Psoas muscle (tissue), 8 donors: Measurements from ENCODE around the gene UBXN4. TPM values are rescaled to one million over a fixed set of nuclear protein-coding genes. Genes with fewer than 3 reads are reported as not detected.

Experiments used
- ATAC-seq, 4 donors: fragments of 200-7000 bp; cut with Tn5 transposase; one replicate each; pipeline ENCODE4 v1.9.1; 2020; ENCODE audit warnings: moderate library complexity in 3 of 4, mild to moderate bottlenecking in 2 of 4
- DNase-seq, 2 donors: peaks; one replicate each; pipeline ENCODE4 v3.0.0-alpha.2; 2020
- H3K27ac ChIP-seq: fragments of 200-600 bp; one replicate; pipeline ENCODE4 v1.8.0; 2022
- H3K27me3 ChIP-seq, 3 donors: fragments of 200-600 bp in 1 of 3; one replicate each; pipeline versions ENCODE4 v1.6.1 to v1.8.0; 2013 to 2022; ENCODE audit warnings: low read length in 2 of 3, mild to moderate bottlenecking in 2 of 3, moderate library complexity in 1 of 3; ENCODE audit not compliant: insufficient read depth in 3 of 3
- H3K36me3 ChIP-seq, 2 donors: fragments of 200-600 bp in 1 of 2; one replicate each; pipeline versions ENCODE4 v1.6.1 to v1.8.0; 2013 to 2022; ENCODE audit warnings: low read depth in 1 of 2, mild to moderate bottlenecking in 1 of 2, moderate library complexity in 1 of 2; ENCODE audit not compliant: insufficient read depth in 1 of 2
- H3K4me1 ChIP-seq: fragments of 200-600 bp; one replicate; pipeline ENCODE4 v1.8.0; 2022
- H3K4me3 ChIP-seq: fragments of 200-600 bp; one replicate; pipeline ENCODE4 v1.8.0; 2022; ENCODE audit warnings: mild to moderate bottlenecking
- H3K9me3 ChIP-seq: fragments of 200-600 bp; one replicate; pipeline ENCODE4 v1.8.0; 2022
- CTCF ChIP-seq: fragments of 200-600 bp; IDR thresholded peaks from one replicate; pipeline ENCODE4 v1.8.0; 2022; ENCODE audit warnings: antibody characterized with exemption
- WGBS, 3 donors: extraction: QIAGEN DNeasy Blood & Tissue Kit; methylation state at CpG; one replicate each; pipeline versions ENCODE4 v1.1.6 to v1.1.7; 2013; 5-methylcytosine and 5-hydroxymethylcytosine counted together
- intact Hi-C, 2 donors: fragments of 100-400 bp; cut with DNase I; formaldehyde crosslinking; loops; one replicate each; pipeline versions ENCODE4 v1.11.0 to v1.14.2; 2022
- polyA plus RNA-seq, 3 donors: library from polyadenylated mRNA; stranded (reverse); fragments of 200-250 nt; gene quantifications; one replicate each; pipeline ENCODE4 v1.2.3, GENCODE V29; 2013
- total RNA-seq, 4 donors: library from RNA; stranded (reverse); fragmentation: NEBNext Ultra II Directional in 2 of 4; extraction: Animal tissue kit (Norgen Biotek cat#: 25700) in 2 of 4; gene quantifications; one replicate each; pipeline versions ENCODE4 v1.2.1 to v1.2.4, GENCODE V29; 2021 to 2023
- donor health status: healthy with polysubstance abuse.
- donor health status: DM: no; HTN: no; CAD: no; lungs with moderate emphysema.
- donor health status: Bipolar disorder and iron deficiency.
- donor health status: healthy.
- donor health status: DM: yes; HTN: yes; CAD: no.
- donor health status: DM: no; HTN: no; CAD: no.
- donor health status: DM: no; HTN: no; CAD: no.
- donor health status: DM: yes; HTN: yes; CAD: no.

Gene UBXN4
- total and polyA plus RNA-seq, 7 donors, result 37.3 to 117 (median 94.5) TPM

- no peaks in the 10 kb centered on the region for H3K9me3 ChIP-seq
- TF ChIP-seq CTCF, result no peak
- WGBS, 3 donors, result 64 to 75% (median 69%) methylated on average over 2 of the region's 2 CpGs
- H3K27ac ChIP-seq, result no peak overlapping the region
- no peak for ATAC-seq
- H3K4me1 ChIP-seq, result no peaks in the 10 kb centered on the region
- DNase-seq, result no peak
- intact Hi-C loops, result no loop called here
- peaks cover 2 to 25% of the 10 kb centered on the region in 2 donors for H3K36me3 ChIP-seq
- H3K27me3 ChIP-seq, result no peaks in the 10 kb centered on the region
- H3K4me3 ChIP-seq, result no peak overlapping the region
Measured at GRCh38 chr2:135728064-135728743, 13.5 kb upstream of the UBXN4 start.

- no peak for TF ChIP-seq CTCF
- 89 to 92% (median 91%) methylated on average over 5 of the region's 5 CpGs for WGBS, 3 donors
- Histone ChIP-seq H3K27me3 (no peaks in the 10 kb centered on the region), H3K36me3 (no peaks in the 10 kb centered on the region), H3K4me3 (no peak overlapping the region), H3K27ac (no peak overlapping the region), H3K4me1 (no peaks in the 10 kb centered on the region), H3K9me3 (no peaks in the 10 kb centered on the region)
- intact Hi-C loops, result no loop called here
- ATAC-seq (no peak), DNase-seq (no peak)
Measured at GRCh38 chr2:135732561-135732960, 9.1 kb upstream of the UBXN4 start.

GRCh38 chr2:135733045-135733444 is 8.6 kb upstream of the UBXN4 start:
- DNase-seq, result no peak
- TF ChIP-seq CTCF, result no peak
- Histone ChIP-seq H3K9me3 (no peaks in the 10 kb centered on the region), H3K27me3 (no peaks in the 10 kb centered on the region), H3K4me3 (no peak overlapping the region), H3K36me3 (no peaks in the 10 kb centered on the region), H3K4me1 (no peaks in the 10 kb centered on the region), H3K27ac (no peak overlapping the region)
- intact Hi-C loops, result no loop called here
- 90 to 94% (median 90%) methylated on average over 2 of the region's 2 CpGs for WGBS, 3 donors
- ATAC-seq, result no peak

GRCh38 chr2:135736546-135736945 is 5.1 kb upstream of the UBXN4 start:
- no peak overlapping the region for H3K4me3 ChIP-seq
- intact Hi-C loops, result no loop called here
- no peaks in the 10 kb centered on the region for H3K36me3 ChIP-seq
- H3K9me3 ChIP-seq, result no peaks in the 10 kb centered on the region
- no peak for TF ChIP-seq CTCF
- H3K27ac ChIP-seq, result no peak overlapping the region
- WGBS, 3 donors, result 68 to 84% (median 72%) methylated on average over 5 of the region's 5 CpGs
- ATAC-seq (no peak), DNase-seq (no peak)
- H3K4me1 ChIP-seq, result no peaks in the 10 kb centered on the region
- H3K27me3 ChIP-seq, result no peaks in the 10 kb centered on the region

- no peak for ATAC-seq
- intact Hi-C loops, result loop anchor here in 1 of 2 donors (10.0 kb wide), 2 partner anchors 205 to 585 kb away; partner anchors contain the start of genes R3HDM1 and ZRANB3
- 98 to 99% (median 99%) methylated on average over 3 of the region's 3 CpGs for WGBS, 3 donors
Measured at GRCh38 chr2:135740206-135740605, 1.4 kb upstream of the UBXN4 start.

More at GRCh38 chr2:135740206-135740605, 1.4 kb upstream of the UBXN4 start:
- Histone ChIP-seq H3K4me3 (no peak overlapping the region), H3K36me3 (peaks cover 0 to 2% of the 10 kb centered on the region in 2 donors), H3K27ac (no peak overlapping the region), H3K4me1 (peaks cover 22% of the 10 kb centered on the region), H3K27me3 (no peaks in the 10 kb centered on the region), H3K9me3 (no peaks in the 10 kb centered on the region)
- no peak for TF ChIP-seq CTCF
- no peak for DNase-seq
